K562 (cell line): ENCODE data around the gene CABP2. TPM values are rescaled to one million over a fixed set of nuclear protein-coding genes. Genes with fewer than 3 reads are reported as not detected.

ENCODE experiments used
- HDGF ChIP-seq: fragments of 450-650 bp; IDR thresholded peaks from 2 replicates; pipeline ENCODE4 v1.6.1; 2016
- MECOM ChIP-seq: fragments of 250-450 bp; sonication (Bioruptor Pico); IDR thresholded peaks from 2 replicates; pipeline ENCODE4 v1.8.0; 2022; ENCODE audit warnings: inconsistent platforms
- MEF2A ChIP-seq: IDR thresholded peaks from 2 replicates; pipeline ENCODE4 v1.6.1; 2011; ENCODE audit warnings: low read depth, mild to moderate bottlenecking, low read length, moderate library complexity; ENCODE audit not compliant: control insufficient read depth
- PHF20 ChIP-seq: fragments of 450-650 bp; IDR thresholded peaks from 2 replicates; pipeline ENCODE4 v1.6.1; 2018; ENCODE audit not compliant: partially characterized antibody
- POLR2G ChIP-seq: fragments of 200-400 bp; formaldehyde crosslinking; IDR thresholded peaks from 2 replicates; pipeline ENCODE4 v1.6.1; 2017; ENCODE audit warnings: low read depth, mild to moderate bottlenecking, antibody characterized with exemption, low read length, moderate library complexity
- RBM17 ChIP-seq: fragments of 200-400 bp; formaldehyde crosslinking; IDR thresholded peaks from 2 replicates; pipeline ENCODE4 v1.6.1; 2017; ENCODE audit warnings: low read depth, mild to moderate bottlenecking, low read length, borderline replicate concordance
- XRCC4 ChIP-seq: IDR thresholded peaks from one replicate; pipeline ENCODE4 v1.6.1; 2011; ENCODE audit not compliant: insufficient read depth, insufficient read length; ENCODE audit errors: extremely low read depth
- ZKSCAN3 ChIP-seq: fragments of 250-450 bp; sonication (Bioruptor Pico); IDR thresholded peaks from 2 replicates; pipeline ENCODE4 v1.4.0; 2020
- ZNF444 ChIP-seq: fragments of 250-450 bp; sonication (Bioruptor Pico); IDR thresholded peaks from 2 replicates; pipeline ENCODE4 v1.4.0; 2020; ENCODE audit warnings: mild to moderate bottlenecking, moderate library complexity
- ZNF449 ChIP-seq: fragments of 250-450 bp; sonication (Bioruptor Pico); IDR thresholded peaks from 2 replicates; pipeline ENCODE4 v1.8.0; 2022; ENCODE audit warnings: moderate library complexity, mild to moderate bottlenecking, inconsistent platforms
- ZNF644 ChIP-seq: fragments of 200-800 bp; sonication (Bioruptor generic); IDR thresholded peaks from 2 replicates; pipeline ENCODE4 v1.6.1; 2016; ENCODE audit warnings: low read depth, missing genetic modification characterization, missing compliant biosample characterization
- ZNF707 ChIP-seq: fragments of 250-450 bp; sonication (Bioruptor Pico); conservative IDR thresholded peaks from 2 replicates; pipeline ENCODE4 v1.8.0; 2022; ENCODE audit warnings: inconsistent platforms, mild to moderate bottlenecking, moderate library complexity
- polyA plus RNA-seq, 8 experiments: library from polyadenylated mRNA; depleted of rRNA in 4 of 8; stranded (reverse) in 5 of 8; unstranded in 3 of 8; fragments of >200 nt; fragmentation: Nextera tagmentation in 2 of 8; fragmentation: Illumina TruSeq in 1 of 8; extraction: Ambion mirVana in 2 of 8; extraction: Trizol in 1 of 8; gene quantifications; 2 replicates each; pipeline versions ENCODE4 v1.2.1 to v1.2.3, GENCODE V29; 2011 to 2014; ENCODE audit warnings: inconsistent platforms in 1 of 8, missing spikeins in 1 of 8
- total RNA-seq, 7 experiments: library from RNA; depleted of rRNA in 6 of 7; stranded (reverse); fragments of >200 nt in 6 of 7; fragmentation: Illumina TruSeq in 2 of 7; extraction: Trizol in 2 of 7; gene quantifications; 2 replicates each; pipeline versions ENCODE4 v1.2.1 to v1.2.3, GENCODE V29; 2011 to 2021; ENCODE audit warnings: low replicate concordance in 1 of 7
- TF ChIP-seq, protein P1 (sequence below), 2 experiments: IDR thresholded peaks in 1 of 2; conservative IDR thresholded peaks in 1 of 2; 2 replicates each; pipeline ENCODE4 v1.6.1; 2016; ENCODE audit warnings: low read depth in 2 of 2, mild to moderate bottlenecking in 1 of 2, missing compliant biosample characterization in 1 of 2, missing genetic modification characterization in 1 of 2, moderate library complexity in 1 of 2
- TF ChIP-seq, protein P2 (sequence below), 2 experiments: fragments of 450-650 bp; IDR thresholded peaks; 2 replicates each; pipeline ENCODE4 v1.6.1; 2016; ENCODE audit warnings: mild to moderate bottlenecking in 2 of 2, borderline replicate concordance in 1 of 2, low read depth in 1 of 2, moderate library complexity in 1 of 2

CABP2 gene
- total and polyA plus RNA-seq, 9 of the 15 experiments (the other 6 are each of a cell fraction or from before 2014, with no cell fraction given): not detected

GRCh38 chr11:67482827-67483798 lies 40.1 kb downstream of the CABP2 start, which contains the start of gene AIP (continued):
- TF ChIP-seq, protein P1, sequence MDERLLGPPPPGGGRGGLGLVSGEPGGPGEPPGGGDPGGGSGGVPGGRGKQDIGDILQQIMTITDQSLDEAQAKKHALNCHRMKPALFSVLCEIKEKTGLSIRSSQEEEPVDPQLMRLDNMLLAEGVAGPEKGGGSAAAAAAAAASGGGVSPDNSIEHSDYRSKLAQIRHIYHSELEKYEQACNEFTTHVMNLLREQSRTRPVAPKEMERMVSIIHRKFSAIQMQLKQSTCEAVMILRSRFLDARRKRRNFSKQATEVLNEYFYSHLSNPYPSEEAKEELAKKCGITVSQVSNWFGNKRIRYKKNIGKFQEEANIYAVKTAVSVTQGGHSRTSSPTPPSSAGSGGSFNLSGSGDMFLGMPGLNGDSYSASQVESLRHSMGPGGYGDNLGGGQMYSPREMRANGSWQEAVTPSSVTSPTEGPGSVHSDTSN (CRISPR knock-in tag; IDR thresholded peaks at IDR 0.05; ENCODE audit: low read depth): peak; percentile 86
- TF ChIP-seq, protein P1 (tag; conservative IDR thresholded peaks at IDR 0.05; ENCODE audit: low read depth): peak; percentile 96
- TF ChIP-seq MECOM (CRISPR knock-in tag): 0 out of 2 replicates have a peak, but pooled peaks have one; percentile 38
- TF ChIP-seq MEF2A: no peak
- TF ChIP-seq PHF20: no peak
- no peak for TF ChIP-seq ZNF444 (CRISPR knock-in tag)
- no peak for TF ChIP-seq XRCC4
- no peak for TF ChIP-seq ZNF449 (CRISPR knock-in tag)
- no peak for TF ChIP-seq RBM17
- no peak for TF ChIP-seq ZKSCAN3 (CRISPR knock-in tag)
- TF ChIP-seq ZNF644 (tag): no peak
- TF ChIP-seq, protein P2, sequence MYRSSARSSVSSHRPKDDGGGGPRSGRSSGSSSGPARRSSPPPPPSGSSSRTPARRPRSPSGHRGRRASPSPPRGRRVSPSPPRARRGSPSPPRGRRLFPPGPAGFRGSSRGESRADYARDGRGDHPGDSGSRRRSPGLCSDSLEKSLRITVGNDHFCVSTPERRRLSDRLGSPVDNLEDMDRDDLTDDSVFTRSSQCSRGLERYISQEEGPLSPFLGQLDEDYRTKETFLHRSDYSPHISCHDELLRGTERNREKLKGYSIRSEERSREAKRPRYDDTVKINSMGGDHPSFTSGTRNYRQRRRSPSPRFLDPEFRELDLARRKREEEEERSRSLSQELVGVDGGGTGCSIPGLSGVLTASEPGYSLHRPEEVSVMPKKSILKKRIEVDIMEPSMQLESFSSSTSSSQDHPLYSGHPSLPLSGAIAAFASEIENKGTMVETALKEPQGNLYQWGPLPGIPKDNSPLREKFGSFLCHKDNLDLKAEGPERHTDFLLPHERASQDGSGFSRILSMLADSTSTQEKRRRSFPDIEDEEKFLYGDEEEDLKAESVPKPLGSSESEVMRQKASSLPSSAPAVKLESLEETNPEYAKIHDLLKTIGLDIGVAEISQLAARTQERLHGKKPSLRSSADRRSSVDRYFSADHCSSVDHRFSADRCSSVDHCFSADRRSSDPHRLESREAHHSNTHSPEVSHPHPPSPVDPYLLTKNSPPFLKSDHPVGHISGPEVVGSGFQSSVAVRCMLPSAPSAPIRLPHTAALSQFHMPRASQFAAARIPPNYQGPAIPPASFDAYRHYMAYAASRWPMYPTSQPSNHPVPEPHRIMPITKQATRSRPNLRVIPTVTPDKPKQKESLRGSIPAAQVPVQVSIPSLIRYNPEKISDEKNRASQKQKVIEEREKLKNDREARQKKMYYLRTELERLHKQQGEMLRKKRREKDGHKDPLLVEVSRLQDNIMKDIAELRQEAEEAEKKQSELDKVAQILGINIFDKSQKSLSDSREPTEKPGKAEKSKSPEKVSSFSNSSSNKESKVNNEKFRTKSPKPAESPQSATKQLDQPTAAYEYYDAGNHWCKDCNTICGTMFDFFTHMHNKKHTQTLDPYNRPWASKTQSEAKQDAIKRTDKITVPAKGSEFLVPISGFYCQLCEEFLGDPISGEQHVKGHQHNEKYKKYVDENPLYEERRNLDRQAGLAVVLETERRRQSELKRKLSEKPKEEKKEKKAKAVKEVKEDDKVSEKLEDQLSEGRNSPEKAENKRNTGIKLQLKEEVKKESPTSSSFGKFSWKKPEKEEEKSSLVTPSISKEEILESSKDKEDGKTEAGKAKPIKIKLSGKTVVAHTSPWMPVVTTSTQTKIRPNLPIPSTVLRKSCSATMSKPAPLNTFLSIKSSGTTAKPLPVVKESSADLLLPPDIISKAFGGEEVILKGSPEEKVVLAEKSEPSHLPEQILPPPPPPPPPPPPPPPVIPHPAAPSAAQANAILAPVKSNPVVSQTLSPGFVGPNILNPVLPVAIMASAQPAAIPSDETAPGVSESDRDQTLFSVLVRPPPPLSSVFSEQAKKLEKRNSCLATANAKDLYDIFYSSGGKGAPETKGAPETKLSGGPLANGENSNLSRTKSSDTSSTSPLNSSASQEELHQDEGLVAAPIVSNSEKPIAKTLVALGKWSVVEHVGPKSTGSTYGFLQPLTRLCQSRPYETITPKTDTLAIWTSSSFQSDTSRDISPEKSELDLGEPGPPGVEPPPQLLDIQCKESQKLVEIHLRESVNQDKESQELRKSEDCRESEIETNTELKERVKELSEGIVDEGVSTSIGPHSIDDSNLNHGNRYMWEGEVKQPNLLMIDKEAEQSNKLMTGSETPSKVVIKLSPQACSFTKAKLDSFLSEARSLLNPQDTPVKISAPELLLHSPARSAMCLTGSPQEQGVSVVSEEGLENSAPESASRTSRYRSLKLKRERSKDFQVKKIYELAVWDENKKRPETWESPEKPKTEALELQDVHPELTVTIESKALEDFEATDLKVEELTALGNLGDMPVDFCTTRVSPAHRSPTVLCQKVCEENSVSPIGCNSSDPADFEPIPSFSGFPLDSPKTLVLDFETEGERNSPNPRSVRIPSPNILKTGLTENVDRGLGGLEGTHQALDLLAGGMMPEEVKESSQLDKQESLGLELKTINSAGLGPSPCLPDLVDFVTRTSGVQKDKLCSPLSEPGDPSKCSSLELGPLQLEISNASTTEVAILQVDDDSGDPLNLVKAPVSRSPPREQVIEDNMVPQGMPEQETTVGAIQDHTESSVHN (IDR thresholded peaks at IDR 0.05; ENCODE audit: borderline replicate concordance in 1 of 2, low read depth in 1 of 2): no peak
- TF ChIP-seq HDGF: no peak
- TF ChIP-seq POLR2G: peak; percentile 84
- no peak for TF ChIP-seq ZNF707 (CRISPR knock-in tag)
